ENCODE data around the gene LTB.
"Not testable (repeated sequence)": the region's sequence is repeated elsewhere in the genome, so short reads cannot be mapped to it uniquely, and the experiment has no call there.

LTB gene

GRCh38 chr6:31592396-31592771, 10.2 kb upstream of the LTB start:
- H3K27ac ChIP-seq = no peak overlapping the region
- TF ChIP-seq CTCF (conservative IDR thresholded peaks at IDR 0.05) = no peak

- H3K27ac ChIP-seq = not testable (repeated sequence)
These were observed 8.5 kb upstream of the LTB start for GRCh38 chr6:31590691-31591090.

- TF ChIP-seq CTCF (conservative IDR thresholded peaks at IDR 0.05) = no peak
- no peak overlapping the region for H3K27ac ChIP-seq
These were observed 6.8 kb upstream of the LTB start for GRCh38 chr6:31588871-31589650.

GRCh38 chr6:31587791-31588777, 5.9 kb upstream of the LTB start:
- TF ChIP-seq CTCF (conservative IDR thresholded peaks at IDR 0.05) = no peak
- no peak overlapping the region for H3K27ac ChIP-seq

- H3K27ac ChIP-seq = no peak overlapping the region
- no peak for TF ChIP-seq CTCF (conservative IDR thresholded peaks at IDR 0.05)
These were observed 4.5 kb upstream of the LTB start for GRCh38 chr6:31586599-31587281.

GRCh38 chr6:31586008-31586407, 3.8 kb upstream of the LTB start, which contains the start of gene LST1:
Gene LST1, plus strand, starts transcription at chr6:31586277. Its CDS starts 1,023 bp downstream, at chr6:31587300.
- TF ChIP-seq CTCF (conservative IDR thresholded peaks at IDR 0.05) = no peak
- no peak within 1 kb of the TSS for H3K27ac ChIP-seq

GRCh38 chr6:31585491-31585890, 3.3 kb upstream of the LTB start:
- H3K27ac ChIP-seq = no peak overlapping the region
- no peak; the same call in 1 of the 2 replicates for TF ChIP-seq CTCF (conservative IDR thresholded peaks at IDR 0.05)
